Measurements from ENCODE around the gene ATXN7L1. TPM values are rescaled to one million over a fixed set of nuclear protein-coding genes. Genes with fewer than 3 reads are reported as not detected.
A peak's percentile ranks its signal among the peaks of the same experiment; 100 is the strongest.

The ATXN7L1 gene
- total RNA-seq, 1 experiment from 2014 or later: 14.6 TPM

- no TSS peak for BruUV-seq (replicated peaks)
- Histone ChIP-seq H3K4me2 (no peak overlapping the region), H2AFZ (no peak overlapping the region), H3K27me3 (ENCODE audit: insufficient read depth, low read depth) (no peaks in the 10 kb centered on the region), H4K20me1 (ENCODE audit: insufficient read depth) (0 out of 2 replicates have a peak, but pooled peaks cover 7% of the 10 kb centered on the region), H3K4me3 (no peak overlapping the region), H3K79me2 (ENCODE audit: low read depth) (no peaks in the 10 kb centered on the region), H3K4me1 (replicated peaks; ENCODE audit: insufficient read depth) (peaks cover 16% of the 10 kb centered on the region), H3K9me2 (ENCODE audit: insufficient read depth) (no peaks in the 10 kb centered on the region), H3K9me3 (ENCODE audit: insufficient read depth, low read depth) (no peaks in the 10 kb centered on the region), H3K27ac (no peak overlapping the region), H3F3A (ENCODE audit: insufficient read depth, low read depth) (peaks cover 5% of the 10 kb centered on the region; the same call in 1 of the 2 replicates), H3K36me3 (ENCODE audit: low read depth) (no peaks in the 10 kb centered on the region)
- intact Hi-C loops (cut with micrococcal nuclease; ENCODE audit: unreplicated experiment): no loop called here
- ChIA-PET POLR2A (ENCODE audit: unreplicated experiment) (no interaction called here), CTCF (no interaction called here)
- no peak for DNase-seq
- TF ChIP-seq EZH2 (IDR thresholded peaks at IDR 0.05; ENCODE audit: low read depth) (no peak), CTCF (conservative IDR thresholded peaks at IDR 0.05) (no peak)
Measured at GRCh38 chr7:105662998-105663397, 213.4 kb downstream of the ATXN7L1 start.

- Histone ChIP-seq H3K36me3 (ENCODE audit: low read depth) (no peaks in the 10 kb centered on the region), H3K27me3 (ENCODE audit: insufficient read depth, low read depth) (no peaks in the 10 kb centered on the region), H4K20me1 (ENCODE audit: insufficient read depth) (0 out of 2 replicates have a peak, but pooled peaks cover 7% of the 10 kb centered on the region), H3K9me3 (ENCODE audit: insufficient read depth, low read depth) (no peaks in the 10 kb centered on the region), H3F3A (ENCODE audit: insufficient read depth, low read depth) (peaks cover 5% of the 10 kb centered on the region; the same call in 1 of the 2 replicates), H3K4me1 (replicated peaks; ENCODE audit: insufficient read depth) (peaks cover 16% of the 10 kb centered on the region), H3K27ac (no peak overlapping the region), H3K79me2 (ENCODE audit: low read depth) (no peaks in the 10 kb centered on the region), H3K4me3 (no peak overlapping the region), H3K4me2 (no peak overlapping the region), H3K9me2 (ENCODE audit: insufficient read depth) (no peaks in the 10 kb centered on the region), H2AFZ (no peak overlapping the region)
- intact Hi-C loops (cut with micrococcal nuclease; ENCODE audit: unreplicated experiment): no loop called here
- BruUV-seq (replicated peaks): no TSS peak
- ChIA-PET POLR2A (ENCODE audit: unreplicated experiment) (no interaction called here), CTCF (no interaction called here)
- TF ChIP-seq EZH2 (IDR thresholded peaks at IDR 0.05; ENCODE audit: low read depth) (no peak), CTCF (conservative IDR thresholded peaks at IDR 0.05) (no peak)
- DNase-seq: no peak
Measured at GRCh38 chr7:105661625-105662024, 214.8 kb downstream of the ATXN7L1 start.

GRCh38 chr7:105656922-105657521 is 219.4 kb downstream of the ATXN7L1 start:
- H3F3A ChIP-seq (ENCODE audit: insufficient read depth, low read depth): no peaks in the 10 kb centered on the region
- H2AFZ ChIP-seq: no peak overlapping the region
- no peak overlapping the region for H3K27ac ChIP-seq
- BruUV-seq (replicated peaks): no TSS peak
- TF ChIP-seq CTCF (conservative IDR thresholded peaks at IDR 0.05) (peak; percentile 76), EZH2 (IDR thresholded peaks at IDR 0.05; ENCODE audit: low read depth) (no peak)
- CTCF ChIA-PET: interaction anchor here (0.6 to 1.5 kb wide), 3 partner anchors 14 to 236 kb away, joined by 3 read pairs; no protein-coding TSS in a partner anchor
- POLR2A ChIA-PET (ENCODE audit: unreplicated experiment): interaction anchor here (0.5 kb wide), 1 partner anchor 125 kb away, joined by 5 read pairs; the partner anchor contains the start of gene RINT1
- no peaks in the 10 kb centered on the region for H3K9me3 ChIP-seq (ENCODE audit: insufficient read depth, low read depth)
- H3K4me1 ChIP-seq (replicated peaks; ENCODE audit: insufficient read depth): peaks cover 2% of the 10 kb centered on the region; the same call in 1 of the 2 replicates
- no peaks in the 10 kb centered on the region for H3K79me2 ChIP-seq (ENCODE audit: low read depth)
- DNase-seq: no peak
- no peaks in the 10 kb centered on the region for H3K9me2 ChIP-seq (ENCODE audit: insufficient read depth)
- no peak overlapping the region for H3K4me2 ChIP-seq
- H4K20me1 ChIP-seq (ENCODE audit: insufficient read depth): no peaks in the 10 kb centered on the region
- H3K27me3 ChIP-seq (ENCODE audit: insufficient read depth, low read depth): no peaks in the 10 kb centered on the region
- intact Hi-C loops (cut with micrococcal nuclease; ENCODE audit: unreplicated experiment): no loop called here
- H3K36me3 ChIP-seq (ENCODE audit: low read depth): no peaks in the 10 kb centered on the region
- H3K4me3 ChIP-seq: no peak overlapping the region
